Astrocyte (in vitro differentiated cells and primary cell): Measurements from ENCODE around the gene LPCAT3.

ENCODE experiments used
- EZH2 ChIP-seq: IDR thresholded peaks from 2 replicates; pipeline ENCODE4 v1.6.1; 2012; ENCODE audit warnings: mild to moderate bottlenecking, low read length, inconsistent platforms; ENCODE audit not compliant: insufficient read depth
- TF ChIP-seq, protein P1 (sequence below): IDR thresholded peaks from 2 replicates; pipeline ENCODE4 v1.5.1; 2011; ENCODE audit warnings: low read depth, mild to moderate bottlenecking, inconsistent platforms, low read length, moderate library complexity; ENCODE audit not compliant: insufficient read depth

DNA sequence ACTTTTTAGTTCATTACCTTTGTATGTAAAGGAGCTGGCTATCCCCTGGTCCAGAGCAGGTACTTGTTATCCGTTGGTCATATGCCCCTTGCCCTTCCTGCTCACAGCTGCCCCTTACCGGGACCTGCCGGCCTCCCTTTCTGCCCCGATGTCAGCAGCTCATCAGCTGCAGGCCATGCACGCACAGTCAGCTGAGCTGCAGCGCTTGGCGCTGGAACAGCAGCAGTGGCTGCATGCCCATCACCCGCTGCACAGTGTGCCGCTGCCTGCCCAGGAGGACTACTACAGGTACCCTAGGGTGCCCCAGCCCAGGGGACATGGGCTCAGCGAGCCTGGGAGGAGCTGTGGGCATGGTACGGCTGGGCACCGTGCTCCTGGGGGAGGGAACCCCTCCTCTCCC lies 77.0 kb downstream of the LPCAT3 start:
- TF ChIP-seq, protein P1, sequence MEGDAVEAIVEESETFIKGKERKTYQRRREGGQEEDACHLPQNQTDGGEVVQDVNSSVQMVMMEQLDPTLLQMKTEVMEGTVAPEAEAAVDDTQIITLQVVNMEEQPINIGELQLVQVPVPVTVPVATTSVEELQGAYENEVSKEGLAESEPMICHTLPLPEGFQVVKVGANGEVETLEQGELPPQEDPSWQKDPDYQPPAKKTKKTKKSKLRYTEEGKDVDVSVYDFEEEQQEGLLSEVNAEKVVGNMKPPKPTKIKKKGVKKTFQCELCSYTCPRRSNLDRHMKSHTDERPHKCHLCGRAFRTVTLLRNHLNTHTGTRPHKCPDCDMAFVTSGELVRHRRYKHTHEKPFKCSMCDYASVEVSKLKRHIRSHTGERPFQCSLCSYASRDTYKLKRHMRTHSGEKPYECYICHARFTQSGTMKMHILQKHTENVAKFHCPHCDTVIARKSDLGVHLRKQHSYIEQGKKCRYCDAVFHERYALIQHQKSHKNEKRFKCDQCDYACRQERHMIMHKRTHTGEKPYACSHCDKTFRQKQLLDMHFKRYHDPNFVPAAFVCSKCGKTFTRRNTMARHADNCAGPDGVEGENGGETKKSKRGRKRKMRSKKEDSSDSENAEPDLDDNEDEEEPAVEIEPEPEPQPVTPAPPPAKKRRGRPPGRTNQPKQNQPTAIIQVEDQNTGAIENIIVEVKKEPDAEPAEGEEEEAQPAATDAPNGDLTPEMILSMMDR = no peak
- no peak for TF ChIP-seq EZH2
